ENCODE results near the gene TMEM150B. TPM values are rescaled to one million over a fixed set of nuclear protein-coding genes. Genes with fewer than 3 reads are reported as not detected.

TMEM150B gene
- total and polyA plus RNA-seq, 9 of the 15 experiments (the other 6 are each of a cell fraction or from before 2014, with no cell fraction given): 0.47 to 1.3 (median 0.74) TPM; not detected in 2

- no peak for TF ChIP-seq SFPQ (IDR thresholded peaks at IDR 0.05; ENCODE audit: low read depth, low read length)
- peak in 1 of 2 experiments; percentile 83; a peak in 2 of 4 replicates for TF ChIP-seq HDAC1 (IDR thresholded peaks at IDR 0.05)
- TF ChIP-seq E2F6 (IDR thresholded peaks at IDR 0.05; ENCODE audit: borderline replicate concordance in 1 of 2, extremely low read depth in 1 of 2, insufficient read depth in 1 of 2, insufficient read length in 1 of 2, low read depth in 1 of 2, low read length in 1 of 2, poor library complexity in 1 of 2, severe bottlenecking in 1 of 2): no peak
- no peak for TF ChIP-seq ZKSCAN1 (IDR thresholded peaks at IDR 0.05; ENCODE audit: low read depth, low read length)
- no peak for TF ChIP-seq SMAD1 (IDR thresholded peaks at IDR 0.05; ENCODE audit: low read depth, low read length, partially characterized antibody)
- peak; percentile 57 for TF ChIP-seq ZNF512 (tag; IDR thresholded peaks at IDR 0.05)
- TF ChIP-seq ETV6 (IDR thresholded peaks at IDR 0.05; ENCODE audit: borderline replicate concordance in 1 of 2, low read depth in 2 of 2, low read length in 1 of 2): no peak
- TF ChIP-seq ETV6 (CRISPR knock-in tag; IDR thresholded peaks at IDR 0.05; ENCODE audit: borderline replicate concordance): no peak
- TF ChIP-seq NBN (IDR thresholded peaks at IDR 0.05; ENCODE audit: low read depth): no peak
- no peak for TF ChIP-seq FOXJ3 (CRISPR knock-in tag; IDR thresholded peaks at IDR 0.05)
- TF ChIP-seq GATAD2A (IDR thresholded peaks at IDR 0.05): no peak
- no peak for TF ChIP-seq XRCC4 (IDR thresholded peaks at IDR 0.05; ENCODE audit: extremely low read depth, insufficient read depth, insufficient read length)
- no peak for TF ChIP-seq MAFF (IDR thresholded peaks at IDR 0.05; ENCODE audit: low read length)
- no peak for TF ChIP-seq KAT8 (IDR thresholded peaks at IDR 0.05; ENCODE audit: low read depth)
Measured at GRCh38 chr19:55283548-55284377, 41.4 kb downstream of the TMEM150B start, which contains the start of gene BRSK1 (continued).

All from K562 (cell line).